ENCODE data around the gene TMED4. TPM values are rescaled to one million over a fixed set of nuclear protein-coding genes. Genes with fewer than 3 reads are reported as not detected.

The TMED4 gene
- total RNA-seq, 1 experiment from 2014 or later, result 62.4 TPM

DNA sequence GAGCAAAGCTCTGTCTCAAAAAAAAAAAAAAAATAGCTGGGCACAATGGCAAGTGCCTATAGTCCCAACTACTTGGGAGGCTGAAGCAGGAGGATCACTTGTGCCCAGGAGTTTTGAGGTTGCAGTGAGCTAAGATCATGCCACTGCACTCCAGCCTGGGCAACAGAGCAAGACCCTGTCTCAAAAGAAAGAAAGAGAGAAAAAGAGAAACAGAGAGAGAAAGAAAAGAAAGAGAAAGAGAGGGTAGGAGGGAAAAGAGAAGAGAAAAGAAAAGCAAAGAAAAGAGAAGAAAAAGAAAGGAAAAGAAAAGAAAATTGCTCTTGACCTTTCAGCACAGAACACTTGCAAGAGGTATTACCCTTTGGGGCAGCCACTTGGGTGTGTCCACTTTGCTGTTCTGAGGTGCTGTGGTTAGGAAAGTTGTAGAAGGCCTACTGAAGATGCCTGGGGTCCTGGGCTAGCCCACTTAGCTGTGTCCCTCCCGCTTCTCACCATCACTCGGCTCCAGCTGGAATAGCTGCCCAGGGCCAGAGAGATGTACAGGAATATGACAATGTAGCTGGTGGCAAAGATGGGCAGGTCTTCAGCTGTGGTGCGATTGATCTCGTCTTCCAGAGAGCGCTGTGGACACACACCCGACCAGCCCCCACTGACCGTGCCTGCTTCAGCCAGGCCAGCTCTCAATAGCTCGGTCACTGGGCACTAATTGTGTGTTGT is 46.5 kb downstream of the TMED4 start:
- Histone ChIP-seq H3K23me2 (ENCODE audit: insufficient read length, low read depth, low read length, poor library complexity, severe bottlenecking) (no peaks in the 10 kb centered on the region), H4K8ac (replicated peaks; ENCODE audit: insufficient read length, low read depth, low read length) (no peak overlapping the region), H3K4me1 (ENCODE audit: insufficient read depth, low read length) (no peaks in the 10 kb centered on the region), H3K27ac (ENCODE audit: insufficient read length, low read depth, low read length) (no peak overlapping the region), H3K79me2 (ENCODE audit: insufficient read depth, low read length) (no peaks in the 10 kb centered on the region), H2BK5ac (ENCODE audit: insufficient read length, low read length) (no peak overlapping the region), H3T11ph (ENCODE audit: low read length) (no peak overlapping the region), H2BK12ac (ENCODE audit: insufficient read length, low read depth, low read length) (no peak overlapping the region), H3K18ac (ENCODE audit: insufficient read length, low read depth, low read length) (no peak overlapping the region), H3K4me2 (ENCODE audit: insufficient read depth, insufficient read length, low read length) (no peak overlapping the region), H3K23ac (ENCODE audit: insufficient read length, low read depth, low read length) (no peak overlapping the region), H3K79me1 (ENCODE audit: insufficient read depth, low read depth, low read length, poor library complexity, severe bottlenecking) (no peaks in the 10 kb centered on the region), H2AK5ac (ENCODE audit: insufficient read length, low read length) (no peak overlapping the region), H2AFZ (ENCODE audit: low read length) (no peak overlapping the region), H3K27me3 (ENCODE audit: insufficient read depth, low read length) (no peaks in the 10 kb centered on the region), H3K9ac (ENCODE audit: extremely low read depth, insufficient read length, low read length) (no peak overlapping the region), H3K9me3 (ENCODE audit: control insufficient read depth, low read depth, low read length) (no peaks in the 10 kb centered on the region), H2BK15ac (ENCODE audit: low read depth, low read length) (no peak overlapping the region), H2BK20ac (ENCODE audit: low read depth, low read length, poor library complexity, severe bottlenecking) (no peak overlapping the region), H3K14ac (ENCODE audit: insufficient read depth, low read length) (no peak overlapping the region), H3K56ac (ENCODE audit: insufficient read length, low read depth, low read length) (no peak overlapping the region), H2BK120ac (ENCODE audit: low read depth, low read length, poor library complexity, severe bottlenecking) (no peak overlapping the region), H4K20me1 (ENCODE audit: control insufficient read depth, insufficient read depth, insufficient read length) (no peaks in the 10 kb centered on the region), H4K91ac (ENCODE audit: insufficient read length, low read depth, low read length) (no peak overlapping the region), H4K5ac (ENCODE audit: insufficient read length, low read depth, low read length) (no peak overlapping the region), H3K4ac (ENCODE audit: low read depth, low read length) (no peak overlapping the region)
- Mint-ChIP-seq H3K27me3 (ENCODE audit: low read depth) (peaks cover 2% of the 10 kb centered on the region; the same call in 1 of the 2 replicates), H3K4me3 (no peak overlapping the region), H3K36me3 (ENCODE audit: insufficient read depth in 1 of 3, low read depth in 3 of 3) (no peaks in the 10 kb centered on the region; a peak in 1 of 7 replicates), H3K4me1 (peaks cover 0 to 4% of the 10 kb centered on the region in 2 experiments; a peak in 1 of 4 replicates), H3K27ac (no peak overlapping the region; a peak in 1 of 7 replicates), H3K9me3 (no peaks in the 10 kb centered on the region)
- no CpG with 5 or more reads among the region's 8 CpGs for WGBS (ENCODE audit: extremely low coverage, insufficient read length, low lambda C conversion rate)
- no peak for DNase-seq
- TF ChIP-seq, protein P1, sequence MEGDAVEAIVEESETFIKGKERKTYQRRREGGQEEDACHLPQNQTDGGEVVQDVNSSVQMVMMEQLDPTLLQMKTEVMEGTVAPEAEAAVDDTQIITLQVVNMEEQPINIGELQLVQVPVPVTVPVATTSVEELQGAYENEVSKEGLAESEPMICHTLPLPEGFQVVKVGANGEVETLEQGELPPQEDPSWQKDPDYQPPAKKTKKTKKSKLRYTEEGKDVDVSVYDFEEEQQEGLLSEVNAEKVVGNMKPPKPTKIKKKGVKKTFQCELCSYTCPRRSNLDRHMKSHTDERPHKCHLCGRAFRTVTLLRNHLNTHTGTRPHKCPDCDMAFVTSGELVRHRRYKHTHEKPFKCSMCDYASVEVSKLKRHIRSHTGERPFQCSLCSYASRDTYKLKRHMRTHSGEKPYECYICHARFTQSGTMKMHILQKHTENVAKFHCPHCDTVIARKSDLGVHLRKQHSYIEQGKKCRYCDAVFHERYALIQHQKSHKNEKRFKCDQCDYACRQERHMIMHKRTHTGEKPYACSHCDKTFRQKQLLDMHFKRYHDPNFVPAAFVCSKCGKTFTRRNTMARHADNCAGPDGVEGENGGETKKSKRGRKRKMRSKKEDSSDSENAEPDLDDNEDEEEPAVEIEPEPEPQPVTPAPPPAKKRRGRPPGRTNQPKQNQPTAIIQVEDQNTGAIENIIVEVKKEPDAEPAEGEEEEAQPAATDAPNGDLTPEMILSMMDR (conservative IDR thresholded peaks at IDR 0.05), result no peak
